ENCODE measurements around the gene TBCEL. TPM values are rescaled to one million over a fixed set of nuclear protein-coding genes. Genes with fewer than 3 reads are reported as not detected.

Gene TBCEL
- total RNA-seq, 6 donors from 2014 or later, result 30.4 to 52.7 (median 31.9) TPM

DNA sequence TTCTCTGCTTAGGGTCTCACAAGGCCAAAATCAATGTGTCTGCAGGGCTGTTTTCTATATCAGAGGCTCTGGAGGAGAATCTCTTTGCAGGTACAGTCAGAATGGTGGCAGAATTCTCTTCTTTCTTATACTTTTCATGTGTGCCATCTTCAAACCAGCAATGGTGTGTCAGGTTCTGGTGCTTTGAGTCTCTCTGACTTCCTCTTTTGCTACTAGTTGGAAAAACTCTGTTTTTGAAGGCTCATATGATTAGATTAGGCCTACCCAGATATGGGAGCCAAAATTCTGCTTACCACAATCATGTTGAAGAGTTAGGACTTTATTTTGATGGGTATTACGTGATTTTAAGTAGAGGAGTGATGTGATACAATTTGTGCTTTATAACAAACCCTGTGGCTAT is 58.3 kb downstream of the TBCEL start:
- Histone ChIP-seq H3K9me3 (no peaks in the 10 kb centered on the region), H3K4me3 (no peak overlapping the region), H3K4me1 (no peaks in the 10 kb centered on the region), H3K36me3 (peaks cover 4 to 26% (median 5%) of the 10 kb centered on the region in 4 donors), H3K27me3 (no peaks in the 10 kb centered on the region), H3K27ac (no peak overlapping the region)
- DNase-seq, result no peak
- TF ChIP-seq POLR2AphosphoS5 (IDR thresholded peaks at IDR 0.05) (no peak), POLR2A (IDR thresholded peaks at IDR 0.05) (no peak), EP300 (IDR thresholded peaks at IDR 0.05) (no peak)
- TF ChIP-seq, protein P1, sequence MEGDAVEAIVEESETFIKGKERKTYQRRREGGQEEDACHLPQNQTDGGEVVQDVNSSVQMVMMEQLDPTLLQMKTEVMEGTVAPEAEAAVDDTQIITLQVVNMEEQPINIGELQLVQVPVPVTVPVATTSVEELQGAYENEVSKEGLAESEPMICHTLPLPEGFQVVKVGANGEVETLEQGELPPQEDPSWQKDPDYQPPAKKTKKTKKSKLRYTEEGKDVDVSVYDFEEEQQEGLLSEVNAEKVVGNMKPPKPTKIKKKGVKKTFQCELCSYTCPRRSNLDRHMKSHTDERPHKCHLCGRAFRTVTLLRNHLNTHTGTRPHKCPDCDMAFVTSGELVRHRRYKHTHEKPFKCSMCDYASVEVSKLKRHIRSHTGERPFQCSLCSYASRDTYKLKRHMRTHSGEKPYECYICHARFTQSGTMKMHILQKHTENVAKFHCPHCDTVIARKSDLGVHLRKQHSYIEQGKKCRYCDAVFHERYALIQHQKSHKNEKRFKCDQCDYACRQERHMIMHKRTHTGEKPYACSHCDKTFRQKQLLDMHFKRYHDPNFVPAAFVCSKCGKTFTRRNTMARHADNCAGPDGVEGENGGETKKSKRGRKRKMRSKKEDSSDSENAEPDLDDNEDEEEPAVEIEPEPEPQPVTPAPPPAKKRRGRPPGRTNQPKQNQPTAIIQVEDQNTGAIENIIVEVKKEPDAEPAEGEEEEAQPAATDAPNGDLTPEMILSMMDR (IDR thresholded peaks at IDR 0.05), result no peak
- ATAC-seq (ENCODE audit: low FRiP score in 2 of 2), result no peak
- 88 to 100% methylated on average over 1 of the region's 1 CpG for WGBS, 2 donors

DNA sequence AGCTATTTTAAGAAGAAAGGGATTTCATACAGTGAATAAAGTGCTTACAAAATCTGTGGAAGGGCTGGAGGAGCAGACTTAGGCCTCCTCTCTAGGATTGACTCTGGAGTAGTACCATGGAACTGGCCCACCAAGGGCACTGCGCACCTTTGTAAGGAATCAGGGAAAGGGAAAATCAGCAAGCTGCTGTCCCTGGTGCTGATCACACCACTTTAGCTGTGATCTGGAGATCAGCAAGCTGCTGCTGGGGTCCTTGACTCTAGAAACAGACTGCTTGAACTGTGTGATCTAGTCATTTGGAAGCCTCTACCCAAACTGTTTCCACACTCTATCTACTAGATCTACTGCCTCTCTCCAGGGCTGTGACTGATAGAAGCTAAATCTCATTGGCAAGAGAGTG is 58.8 kb downstream of the TBCEL start:
- ATAC-seq (ENCODE audit: low FRiP score in 2 of 2) (no peak), DNase-seq (no peak)
- H3K4me1 ChIP-seq, result no peaks in the 10 kb centered on the region
- H3K27ac ChIP-seq, result no peak overlapping the region
- TF ChIP-seq EP300 (IDR thresholded peaks at IDR 0.05), result no peak
- no peak for TF ChIP-seq POLR2A (IDR thresholded peaks at IDR 0.05)
- TF ChIP-seq, protein P1 (IDR thresholded peaks at IDR 0.05), result no peak
- no peak for TF ChIP-seq POLR2AphosphoS5 (IDR thresholded peaks at IDR 0.05)
- WGBS, 2 donors, result 100% methylated on average over 1 of the region's 1 CpG
- H3K9me3 ChIP-seq, result no peaks in the 10 kb centered on the region
- peaks cover 4 to 31% (median 7%) of the 10 kb centered on the region in 4 donors for H3K36me3 ChIP-seq
- no peak overlapping the region for H3K4me3 ChIP-seq
- no peaks in the 10 kb centered on the region for H3K27me3 ChIP-seq

DNA sequence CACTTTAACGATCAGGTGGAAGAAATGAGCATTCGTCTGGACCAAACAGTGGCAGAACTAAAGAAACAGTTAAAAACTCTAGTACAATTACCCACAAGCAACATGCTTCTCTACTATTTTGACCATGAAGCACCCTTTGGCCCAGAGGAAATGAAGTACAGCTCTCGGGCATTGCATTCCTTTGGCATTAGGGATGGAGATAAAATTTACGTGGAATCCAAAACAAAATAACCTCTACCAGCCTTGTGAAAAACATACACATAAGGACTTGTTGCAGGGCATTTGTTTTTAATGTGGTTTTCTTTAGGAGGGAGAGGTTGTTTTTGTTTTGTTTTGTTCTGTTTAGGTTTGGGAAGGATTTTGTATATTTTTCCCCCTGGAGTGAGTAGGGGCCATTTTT is 63.0 kb downstream of the TBCEL start:
- TF ChIP-seq, protein P1 (IDR thresholded peaks at IDR 0.05), result no peak
- TF ChIP-seq EP300 (IDR thresholded peaks at IDR 0.05) (no peak), POLR2A (IDR thresholded peaks at IDR 0.05) (no peak), POLR2AphosphoS5 (IDR thresholded peaks at IDR 0.05) (no peak)
- WGBS, 2 donors, result 81 to 91% methylated on average over 4 of the region's 4 CpGs
- Histone ChIP-seq H3K27ac (no peak overlapping the region), H3K4me3 (no peak overlapping the region), H3K27me3 (no peaks in the 10 kb centered on the region), H3K9me3 (no peaks in the 10 kb centered on the region), H3K36me3 (peaks cover 4 to 19% (median 7%) of the 10 kb centered on the region in 4 donors), H3K4me1 (no peaks in the 10 kb centered on the region)
- ATAC-seq (ENCODE audit: low FRiP score in 2 of 2) (no peak), DNase-seq (no peak)

DNA sequence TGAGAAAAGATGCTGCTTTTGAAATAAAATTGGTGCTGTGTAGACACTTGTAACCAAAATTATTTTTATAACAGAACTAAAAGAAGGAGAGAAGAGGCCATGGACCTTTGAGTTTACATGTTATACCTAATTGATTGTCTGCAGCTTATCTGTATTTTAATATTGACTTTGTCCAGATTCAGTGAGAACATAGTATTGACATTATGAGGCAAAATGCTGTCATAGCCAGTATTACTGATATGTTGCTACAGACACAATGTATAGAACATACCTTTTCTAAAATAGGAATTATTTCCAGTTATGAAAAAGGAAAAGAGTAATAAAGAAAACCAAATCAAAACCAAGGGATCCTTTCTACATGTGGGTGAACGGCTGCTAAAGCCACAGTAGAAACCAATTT is 65.7 kb downstream of the TBCEL start:
- Histone ChIP-seq H3K9me3 (no peaks in the 10 kb centered on the region), H3K27ac (no peak overlapping the region), H3K4me1 (no peaks in the 10 kb centered on the region), H3K4me3 (no peak overlapping the region), H3K36me3 (peaks cover 4 to 19% (median 7%) of the 10 kb centered on the region in 4 donors), H3K27me3 (no peaks in the 10 kb centered on the region)
- TF ChIP-seq, protein P1 (IDR thresholded peaks at IDR 0.05), result no peak
- TF ChIP-seq EP300 (IDR thresholded peaks at IDR 0.05), result no peak
- TF ChIP-seq POLR2AphosphoS5 (IDR thresholded peaks at IDR 0.05), result no peak
- no peak for TF ChIP-seq POLR2A (IDR thresholded peaks at IDR 0.05)
- DNase-seq (no peak), ATAC-seq (ENCODE audit: low FRiP score in 2 of 2) (no peak)
- WGBS, 2 donors, result 92 to 95% methylated on average over 1 of the region's 1 CpG

DNA sequence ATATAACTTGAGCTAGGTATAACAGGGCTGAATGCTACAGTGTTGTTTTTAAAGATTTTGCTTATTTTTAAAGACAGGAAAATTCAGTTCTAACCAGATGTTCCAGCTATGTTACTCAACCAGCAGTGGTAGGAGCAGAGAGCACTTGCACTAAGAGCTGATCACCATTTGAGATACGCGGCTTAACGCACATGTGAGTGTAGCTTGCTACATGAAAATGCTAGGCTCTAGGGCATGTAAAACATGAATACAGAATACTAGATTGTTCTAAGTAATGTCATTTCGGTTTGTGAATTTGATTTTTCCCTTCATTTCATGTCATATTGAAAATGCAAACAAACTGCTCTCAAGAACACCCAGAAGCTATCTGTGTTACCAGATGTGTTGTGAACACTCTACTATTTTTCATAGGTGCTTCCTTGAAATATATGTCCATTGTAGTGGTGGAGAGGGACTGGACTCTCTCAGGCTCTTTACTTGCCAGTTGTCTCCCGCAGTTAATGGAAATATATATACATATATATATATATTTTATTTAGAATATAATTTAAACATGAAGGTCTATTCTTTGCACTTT is 66.3 kb downstream of the TBCEL start:
- Histone ChIP-seq H3K9me3 (no peaks in the 10 kb centered on the region), H3K27me3 (no peaks in the 10 kb centered on the region), H3K4me1 (no peaks in the 10 kb centered on the region), H3K36me3 (peaks cover 4 to 16% (median 7%) of the 10 kb centered on the region in 4 donors), H3K4me3 (no peak overlapping the region), H3K27ac (no peak overlapping the region)
- 91 to 96% methylated on average over 5 of the region's 5 CpGs for WGBS, 2 donors
- no peak for ATAC-seq (ENCODE audit: low FRiP score in 2 of 2)
- no peak for TF ChIP-seq POLR2AphosphoS5 (IDR thresholded peaks at IDR 0.05)
- no peak for TF ChIP-seq EP300 (IDR thresholded peaks at IDR 0.05)
- TF ChIP-seq, protein P1 (IDR thresholded peaks at IDR 0.05), result no peak
- no peak for TF ChIP-seq POLR2A (IDR thresholded peaks at IDR 0.05)
- DNase-seq, result no peak

Data from upper lobe of left lung (tissue), 6 donors.